IMR-90 (cell line): Measurements from ENCODE around the gene TMEM14C. TPM values are rescaled to one million over a fixed set of nuclear protein-coding genes. Genes with fewer than 3 reads are reported as not detected.
A peak's percentile ranks its signal among the peaks of the same experiment; 100 is the strongest.

ENCODE experiments used
- ATAC-seq: fragments of 200-7000 bp; cut with Tn5 transposase; 2 replicates; pipeline ENCODE4 v1.9.1; 2020; ENCODE audit warnings: low read depth, mild to moderate bottlenecking, moderate library complexity
- BruUV-seq: library from RNA; stranded (reverse); fragments of 400-500 nt; replicated peaks from 2 replicates; lab custom pipeline; 2021; lab: Mats Ljungman, UMichigan
- CTCF ChIA-PET: fragments of 300-600 bp; formaldehyde crosslinking; extraction: SDS; loops from one replicate; lab custom pipeline; 2021; ENCODE audit warnings: antibody characterized with exemption; lab: Yijun Ruan, JAX
- POLR2A ChIA-PET: fragments of 300-600 bp; sonication (Branson Sonifier 250); formaldehyde crosslinking; loops from one replicate; lab custom pipeline; 2022; ENCODE audit warnings: antibody characterized with exemption; ENCODE audit not compliant: unreplicated experiment; lab: Charles Lee
- DNase-seq: peaks from one replicate; pipeline ENCODE4 v3.0.0; 2013
- H2AFZ ChIP-seq: replicated peaks from 2 replicates; pipeline ENCODE3; 2013; ENCODE audit warnings: low read length, mild to moderate bottlenecking; ENCODE audit not compliant: poor library complexity
- H2AK5ac ChIP-seq: 2 replicates; pipeline ENCODE4 v1.6.1; 2013; ENCODE audit warnings: low read depth, low read length, inconsistent platforms
- H2AK9ac ChIP-seq: replicated peaks from 2 replicates; pipeline ENCODE3; 2013; ENCODE audit warnings: mild to moderate bottlenecking, low read depth, low read length, moderate library complexity; ENCODE audit not compliant: poor library complexity
- H2BK120ac ChIP-seq: 2 replicates; pipeline ENCODE4 v1.6.1; 2013; ENCODE audit warnings: low read depth, low read length, inconsistent platforms
- H2BK15ac ChIP-seq: 3 replicates; pipeline ENCODE4 v1.6.1; 2013; ENCODE audit warnings: low read depth, low read length, inconsistent platforms
- H2BK20ac ChIP-seq: 2 replicates; pipeline ENCODE4 v1.6.1; 2013; ENCODE audit warnings: low read depth, mild to moderate bottlenecking, inconsistent platforms, low read length, moderate library complexity
- H2BK5ac ChIP-seq: 2 replicates; pipeline ENCODE4 v1.6.1; 2013; ENCODE audit warnings: mild to moderate bottlenecking, low read depth, low read length, inconsistent platforms; ENCODE audit not compliant: poor library complexity, severe bottlenecking
- H3K14ac ChIP-seq: replicated peaks from 2 replicates; pipeline ENCODE4 v1.6.1; 2013; ENCODE audit warnings: low read depth, low read length, inconsistent platforms
- H3K18ac ChIP-seq: 2 replicates; pipeline ENCODE4 v1.6.1; 2013; ENCODE audit warnings: low read depth, low read length, control low read depth
- H3K23ac ChIP-seq: 2 replicates; pipeline ENCODE4 v1.6.1; 2013; ENCODE audit warnings: low read depth, low read length, inconsistent platforms
- H3K27ac ChIP-seq: 2 replicates; pipeline ENCODE4 v1.5.1; 2013; ENCODE audit warnings: mild to moderate bottlenecking, control low read depth, low read length; ENCODE audit not compliant: insufficient read depth
- H3K27me3 ChIP-seq: 2 replicates; pipeline ENCODE4 v1.6.1; 2013; ENCODE audit warnings: low read length; ENCODE audit not compliant: control insufficient read depth, insufficient read depth
- H3K36me3 ChIP-seq: 2 replicates; pipeline ENCODE4 v1.6.1; 2013; ENCODE audit warnings: low read length, mixed read lengths; ENCODE audit not compliant: control insufficient read depth, insufficient read depth
- H3K4ac ChIP-seq: 2 replicates; pipeline ENCODE4 v1.6.1; 2013; ENCODE audit warnings: low read depth, low read length, inconsistent platforms
- H3K4me1 ChIP-seq: 2 replicates; pipeline ENCODE4 v1.6.1; 2013; ENCODE audit warnings: low read length, mixed read lengths; ENCODE audit not compliant: control insufficient read depth, insufficient read depth
- H3K4me2 ChIP-seq: 2 replicates; pipeline ENCODE4 v1.6.1; 2013; ENCODE audit warnings: low read depth, mild to moderate bottlenecking, control low read depth, low read length, moderate library complexity
- H3K4me3 ChIP-seq: 2 replicates; pipeline ENCODE4 v1.5.1; 2013; ENCODE audit warnings: low read depth, mild to moderate bottlenecking, control low read depth, low read length, moderate library complexity; ENCODE audit not compliant: insufficient read depth
- H3K56ac ChIP-seq: 2 replicates; pipeline ENCODE4 v1.6.1; 2013; ENCODE audit warnings: low read length, inconsistent platforms; ENCODE audit not compliant: insufficient read depth; ENCODE audit errors: extremely low read depth
- H3K79me1 ChIP-seq, 2 experiments: 2 replicates each; pipeline ENCODE4 v1.6.1; 2013; ENCODE audit warnings: low read length in 2 of 2, inconsistent platforms in 1 of 2, low read depth in 1 of 2
- H3K9ac ChIP-seq: 2 replicates; pipeline ENCODE4 v1.6.1; 2013; ENCODE audit warnings: low read depth, low read length, control low read depth
- H3K9me1 ChIP-seq: 2 replicates; pipeline ENCODE4 v1.6.1; 2013; ENCODE audit warnings: low read length, inconsistent platforms; ENCODE audit not compliant: insufficient read depth
- H3K9me3 ChIP-seq: 2 replicates; pipeline ENCODE4 v1.6.1; 2013; ENCODE audit warnings: low read length; ENCODE audit not compliant: control insufficient read depth, insufficient read depth
- H4K20me1 ChIP-seq: 2 replicates; pipeline ENCODE4 v1.6.1; 2013; ENCODE audit warnings: low read length, inconsistent platforms; ENCODE audit not compliant: insufficient read depth
- H4K5ac ChIP-seq: 2 replicates; pipeline ENCODE4 v1.6.1; 2013; ENCODE audit warnings: mild to moderate bottlenecking, low read depth, low read length, control low read depth
- H4K8ac ChIP-seq, 2 experiments: 2 replicates each; pipeline ENCODE4 v1.6.1; 2013; ENCODE audit warnings: low read depth in 2 of 2, low read length in 2 of 2, control low read depth in 1 of 2, inconsistent platforms in 1 of 2
- H4K91ac ChIP-seq: 2 replicates; pipeline ENCODE4 v1.6.1; 2013; ENCODE audit warnings: low read depth, low read length, inconsistent platforms; ENCODE audit not compliant: insufficient read depth
- BHLHE40 ChIP-seq: fragments of 150-350 bp; IDR thresholded peaks from 2 replicates; pipeline ENCODE4 v1.6.1; 2016; ENCODE audit warnings: mild to moderate bottlenecking, low read depth, low read length
- CEBPB ChIP-seq: IDR thresholded peaks from 2 replicates; pipeline ENCODE4 v1.6.1; 2012; ENCODE audit warnings: low read depth, low read length, improper control_type of control experiment
- FOS ChIP-seq: fragments of 150-350 bp; IDR thresholded peaks from 2 replicates; pipeline ENCODE4 v1.6.1; 2016; ENCODE audit warnings: low read depth, low read length
- MAFK ChIP-seq: IDR thresholded peaks from 2 replicates; pipeline ENCODE4 v1.6.1; 2012; ENCODE audit warnings: low read depth, low read length, improper control_type of control experiment
- MXI1 ChIP-seq: IDR thresholded peaks from 2 replicates; pipeline ENCODE4 v1.6.1; 2012; ENCODE audit warnings: low read depth, mild to moderate bottlenecking, low read length, moderate library complexity, borderline replicate concordance
- NFE2L2 ChIP-seq: fragments of 150-350 bp; IDR thresholded peaks from 2 replicates; pipeline ENCODE4 v1.6.1; 2016; ENCODE audit warnings: low read depth, mild to moderate bottlenecking, low read length
- RCOR1 ChIP-seq: IDR thresholded peaks from 2 replicates; pipeline ENCODE4 v1.6.1; 2012; ENCODE audit warnings: mild to moderate bottlenecking, low read length, improper control_type of control experiment; ENCODE audit not compliant: insufficient replicate concordance
- WGBS, 2 experiments: methylation state at CpG; one replicate each; pipeline versions ENCODE4 v1.1.5 to v1.1.7; 2013; ENCODE audit warnings: missing lambda C conversion rate in 2 of 2; ENCODE audit not compliant: insufficient read length in 1 of 2; ENCODE audit errors: extremely low coverage in 2 of 2; 5-methylcytosine and 5-hydroxymethylcytosine counted together
- dilution Hi-C: fragments of 300-500 bp; cut with HindIII; formaldehyde crosslinking; loops from one replicate; pipeline ENCODE4 v1.14.3; 2018; ENCODE audit warnings: low sequenced_read_pairs; ENCODE audit not compliant: unreplicated experiment
- in situ Hi-C: fragments of 300-500 bp; cut with MboI; formaldehyde crosslinking; loops from 3 replicates; pipeline ENCODE4 v1.14.3; 2019; ENCODE audit warnings: low sequenced_read_pairs, inconsistent platforms, mixed read lengths
- intact Hi-C: fragments of 100-400 bp; cut with micrococcal nuclease; formaldehyde crosslinking; loops from 2 replicates; pipeline ENCODE4 v1.10.0; 2022
- polyA plus RNA-seq, 3 experiments: library from polyadenylated mRNA; depleted of rRNA; stranded (reverse); fragments of >200 nt; gene quantifications; 2 replicates each; pipeline ENCODE4 v1.2.3, GENCODE V29; 2012; ENCODE audit warnings: low replicate concordance in 1 of 3
- total RNA-seq: library from RNA; depleted of rRNA; stranded (reverse); fragments of >200 nt; gene quantifications from 2 replicates; pipeline ENCODE4 v1.2.3, GENCODE V29; 2012

The TMEM14C gene
- total and polyA plus RNA-seq, 2 of the 4 experiments (the other 2 are of a cell fraction), result 129 to 175 TPM

- Histone ChIP-seq H2BK120ac (no peak overlapping the region), H4K8ac (no peak overlapping the region), H2AK5ac (no peak overlapping the region), H3K9me1 (peaks cover 3% of the 10 kb centered on the region; the same call in 1 of the 2 replicates), H2BK20ac (no peak overlapping the region), H3K27ac (no peak overlapping the region), H3K4me1 (peaks cover 2% of the 10 kb centered on the region), H3K27me3 (no peaks in the 10 kb centered on the region), H4K91ac (no peak overlapping the region), H3K4me2 (no peak overlapping the region), H3K23ac (no peak overlapping the region), H2AFZ (no peak overlapping the region), H3K4me3 (no peak overlapping the region), H3K36me3 (peaks cover 2% of the 10 kb centered on the region), H3K9ac (no peak overlapping the region), H3K14ac (no peak overlapping the region), H2BK5ac (no peak overlapping the region), H3K79me1 (peaks cover 10 to 24% of the 10 kb centered on the region in 2 experiments), H2BK15ac (no peak overlapping the region), H4K5ac (no peak overlapping the region), H3K4ac (no peak overlapping the region), H4K20me1 (no peaks in the 10 kb centered on the region), H2AK9ac (no peak overlapping the region), H3K9me3 (no peaks in the 10 kb centered on the region), H3K56ac (no peak overlapping the region), H3K18ac (no peak overlapping the region)
- BruUV-seq, result no TSS peak
- TF ChIP-seq BHLHE40 (peak; percentile 52; the same call in 1 of the 2 replicates), RCOR1 (peak; percentile 84), MXI1 (no peak), CEBPB (peak; percentile 26; the same call in 1 of the 2 replicates), NFE2L2 (peak; percentile 40; the same call in 1 of the 2 replicates), MAFK (no peak), FOS (peak; percentile 39; the same call in 1 of the 2 replicates)
- dilution Hi-C loops, result no loop called here
- DNase-seq (peak; percentile 82), ATAC-seq (peak; percentile 80)
- CTCF ChIA-PET, result no interaction called here
- in situ Hi-C loops, result no loop called here
- POLR2A ChIA-PET, result no interaction called here
- WGBS, 2 experiments, result 0% methylated on average over 1 of the region's 2 CpGs; no CpG with 5 or more reads in 1 of the 2 experiments
- intact Hi-C loops, result loop anchor here (5.0 kb wide), 1 partner anchor 71 kb away; the partner anchor contains the start of genes C6orf52 and PAK1IP1
These were observed 40.1 kb downstream of the TMEM14C start for GRCh38 chr6:10763006-10763405.
